DOHH2 (cell line): ENCODE measurements around the gene PTCH1.

Source experiments
- H3F3A ChIP-seq: fragments of 200-600 bp; sonication (generic), shearing (Covaris generic); 2 replicates; pipeline ENCODE4 v1.6.0; 2016; ENCODE audit warnings: antibody characterized with exemption, mild to moderate bottlenecking; ENCODE audit not compliant: control insufficient read depth, insufficient read depth
- H3K27ac ChIP-seq: fragments of 200-600 bp; sonication (generic); 2 replicates; pipeline ENCODE4 v1.5.1; 2014; ENCODE audit warnings: low read depth, mild to moderate bottlenecking, low read length, moderate library complexity
- H3K27me3 ChIP-seq: fragments of 200-600 bp; sonication (generic); 2 replicates; pipeline ENCODE4 v1.6.1; 2014; ENCODE audit warnings: mild to moderate bottlenecking, low read length, mixed read lengths; ENCODE audit not compliant: control insufficient read depth
- H3K36me3 ChIP-seq: fragments of 200-600 bp; sonication (generic); 2 replicates; pipeline ENCODE4 v1.6.1; 2014; ENCODE audit warnings: mild to moderate bottlenecking, low read length, moderate library complexity, mixed read lengths; ENCODE audit not compliant: control insufficient read depth
- H3K4me1 ChIP-seq: fragments of 200-600 bp; sonication (generic); 2 replicates; pipeline ENCODE4 v1.6.1; 2014; ENCODE audit warnings: mild to moderate bottlenecking, low read length, mixed read lengths; ENCODE audit not compliant: control insufficient read depth
- H3K4me2 ChIP-seq: fragments of 200-600 bp; sonication (generic); 2 replicates; pipeline ENCODE4 v1.6.0; 2014; ENCODE audit warnings: mild to moderate bottlenecking, low read length, moderate library complexity
- H3K4me3 ChIP-seq: fragments of 200-600 bp; sonication (generic); 2 replicates; pipeline ENCODE4 v1.5.1; 2014; ENCODE audit warnings: mild to moderate bottlenecking, low read length, mixed read lengths
- H3K79me2 ChIP-seq: fragments of 200-600 bp; sonication (generic); 2 replicates; pipeline ENCODE4 v1.6.1; 2014; ENCODE audit warnings: mild to moderate bottlenecking, low read length, mixed read lengths; ENCODE audit not compliant: control insufficient read depth
- H3K9me2 ChIP-seq: fragments of 200-600 bp; sonication (generic); replicated peaks from 2 replicates; pipeline ENCODE4 v1.6.1; 2014; ENCODE audit warnings: mild to moderate bottlenecking, low read length, mixed read lengths; ENCODE audit not compliant: control insufficient read depth
- H3K9me3 ChIP-seq: fragments of 200-600 bp; sonication (generic); 2 replicates; pipeline ENCODE4 v1.6.1; 2014; ENCODE audit warnings: antibody characterized with exemption, low read length, mixed read lengths; ENCODE audit not compliant: control insufficient read depth, insufficient read depth
- H4K20me1 ChIP-seq: fragments of 200-600 bp; sonication (generic); 2 replicates; pipeline ENCODE4 v1.6.0; 2014; ENCODE audit warnings: low read depth, mild to moderate bottlenecking, antibody characterized with exemption, low read length, moderate library complexity; ENCODE audit not compliant: control insufficient read depth, insufficient read depth
- CTCF ChIP-seq: fragments of 200-600 bp; sonication (generic); IDR thresholded peaks from one replicate; pipeline ENCODE4 v1.5.1; 2014; ENCODE audit warnings: antibody characterized with exemption, mild to moderate bottlenecking, low read depth, low read length; ENCODE audit not compliant: poor library complexity, severe bottlenecking
- EZH2phosphoT487 ChIP-seq: fragments of 200-600 bp; sonication (generic); IDR thresholded peaks from 2 replicates; pipeline ENCODE4 v1.6.1; 2017; ENCODE audit warnings: borderline replicate concordance, mild to moderate bottlenecking, antibody characterized with exemption, low read length, moderate library complexity, mixed read lengths

The PTCH1 gene

GRCh38 chr9:95491543-95492320 is 25.0 kb downstream of the PTCH1 start:
- Histone ChIP-seq H3K4me3 (peak overlapping the region; percentile 78), H3K9me2 (no peaks in the 10 kb centered on the region), H3K4me1 (peaks cover 56% of the 10 kb centered on the region), H3K4me2 (peak overlapping the region; percentile 99), H4K20me1 (peaks cover 9% of the 10 kb centered on the region), H3F3A (peaks cover 28% of the 10 kb centered on the region), H3K27ac (no peak overlapping the region), H3K9me3 (no peaks in the 10 kb centered on the region), H3K27me3 (no peaks in the 10 kb centered on the region), H3K79me2 (peaks cover 87% of the 10 kb centered on the region), H3K36me3 (peaks cover 44% of the 10 kb centered on the region)
- TF ChIP-seq CTCF (no peak), EZH2phosphoT487 (no peak)

GRCh38 chr9:95488954-95489353 is 27.8 kb downstream of the PTCH1 start:
- Histone ChIP-seq H3K36me3 (peaks cover 51% of the 10 kb centered on the region), H3K9me3 (no peaks in the 10 kb centered on the region), H3F3A (peaks cover 7% of the 10 kb centered on the region), H4K20me1 (peaks cover 7% of the 10 kb centered on the region; the same call in 1 of the 2 replicates), H3K4me2 (no peak overlapping the region), H3K9me2 (no peaks in the 10 kb centered on the region), H3K27ac (no peak overlapping the region), H3K4me1 (peaks cover 30% of the 10 kb centered on the region), H3K27me3 (no peaks in the 10 kb centered on the region), H3K79me2 (peaks cover 94% of the 10 kb centered on the region), H3K4me3 (no peak overlapping the region)
- TF ChIP-seq EZH2phosphoT487 (no peak), CTCF (no peak)

- H3K36me3 ChIP-seq, result peaks cover 46% of the 10 kb centered on the region
- peaks cover 4% of the 10 kb centered on the region for H3K4me1 ChIP-seq
- H3K27me3 ChIP-seq, result no peaks in the 10 kb centered on the region
- H3K9me2 ChIP-seq, result no peaks in the 10 kb centered on the region
- TF ChIP-seq CTCF (no peak), EZH2phosphoT487 (no peak)
- H3K9me3 ChIP-seq, result no peaks in the 10 kb centered on the region
- peaks cover 5% of the 10 kb centered on the region; the same call in 1 of the 2 replicates for H4K20me1 ChIP-seq
- no peak overlapping the region for H3K4me2 ChIP-seq
- no peak overlapping the region for H3K27ac ChIP-seq
- H3K79me2 ChIP-seq, result peaks cover 87% of the 10 kb centered on the region
- H3K4me3 ChIP-seq, result no peak overlapping the region
- H3F3A ChIP-seq, result no peaks in the 10 kb centered on the region
These were observed 30.5 kb downstream of the PTCH1 start for GRCh38 chr9:95486318-95486717.
